Stimulated activated CD8-positive, alpha-beta memory T cell treated with anti-CD3 and anti-CD28 coated beads, Interleukin-7, amount 100 ng/mL, for 48 hours (primary cell): Measurements from ENCODE around the gene PTPRD.

Experiments
- DNase-seq, 2 donors: peaks; one replicate each; pipeline ENCODE4 v3.0.0-alpha.2; 2020; ENCODE audit warnings: low read depth in 1 of 2; ENCODE audit errors: extremely low read depth in 1 of 2

Gene PTPRD

GRCh38 chr9:8569823-8570222 is 2043.0 kb downstream of the PTPRD start:
- no peak for DNase-seq

GRCh38 chr9:8567963-8568579 is 2044.7 kb downstream of the PTPRD start:
- no peak for DNase-seq

GRCh38 chr9:8564960-8565359 is 2047.8 kb downstream of the PTPRD start:
- DNase-seq, result no peak

GRCh38 chr9:8560560-8561525 is 2052.0 kb downstream of the PTPRD start:
- DNase-seq, result no peak

GRCh38 chr9:8558176-8558575 is 2054.6 kb downstream of the PTPRD start:
- no peak for DNase-seq

- no peak for DNase-seq
Measured at GRCh38 chr9:8555762-8556500, 2056.9 kb downstream of the PTPRD start.

GRCh38 chr9:8553444-8553843 is 2059.4 kb downstream of the PTPRD start:
- no peak for DNase-seq

- DNase-seq, result no peak
Measured at GRCh38 chr9:8552732-8553131, 2060.1 kb downstream of the PTPRD start.

GRCh38 chr9:8549214-8549613 is 2063.6 kb downstream of the PTPRD start:
- no peak for DNase-seq

GRCh38 chr9:8543219-8543618 is 2069.6 kb downstream of the PTPRD start:
- no peak for DNase-seq

GRCh38 chr9:8542537-8542936 is 2070.3 kb downstream of the PTPRD start:
- DNase-seq, result no peak

GRCh38 chr9:8539681-8540197 is 2073.1 kb downstream of the PTPRD start:
- no peak for DNase-seq

- DNase-seq, result no peak
Measured at GRCh38 chr9:8536845-8537244, 2076.0 kb downstream of the PTPRD start.

GRCh38 chr9:8534828-8535227 is 2078.0 kb downstream of the PTPRD start:
- no peak for DNase-seq

- DNase-seq, result no peak
Measured at GRCh38 chr9:8533681-8534080, 2079.1 kb downstream of the PTPRD start.

GRCh38 chr9:8531826-8532415 is 2080.9 kb downstream of the PTPRD start:
- DNase-seq, result no peak

GRCh38 chr9:8521112-8521511 is 2091.7 kb downstream of the PTPRD start:
- no peak for DNase-seq

GRCh38 chr9:8515748-8516147 is 2097.1 kb downstream of the PTPRD start:
- no peak for DNase-seq

- no peak for DNase-seq
Measured at GRCh38 chr9:8514760-8515159, 2098.0 kb downstream of the PTPRD start.

- DNase-seq, result no peak
Measured at GRCh38 chr9:8508671-8509290, 2104.0 kb downstream of the PTPRD start.
